Mesothelial cell of epicardium (in vitro differentiated cells): Measurements from ENCODE around the gene PAX8. TPM values are rescaled to one million over a fixed set of nuclear protein-coding genes. Genes with fewer than 3 reads are reported as not detected.

Experiments used
- DNase-seq, 2 experiments: peaks; one replicate each; pipeline ENCODE4 v3.0.0; 2021; ENCODE audit warnings: low spot score in 2 of 2; ENCODE audit not compliant: unreplicated experiment in 2 of 2
- H3K27ac Mint-ChIP-seq: 2 replicates; pipeline ENCODE4 v1.8.0; 2021; ENCODE audit warnings: mixed read lengths
- H3K27me3 Mint-ChIP-seq: 2 replicates; pipeline ENCODE4 v1.8.0; 2021; ENCODE audit warnings: low read depth, mixed read lengths
- H3K36me3 Mint-ChIP-seq: 2 replicates; pipeline ENCODE4 v1.8.0; 2021; ENCODE audit warnings: mixed read lengths
- H3K4me1 Mint-ChIP-seq: 2 replicates; pipeline ENCODE4 v1.8.0; 2021; ENCODE audit warnings: mixed read lengths
- H3K4me3 Mint-ChIP-seq: 2 replicates; pipeline ENCODE4 v1.8.0; 2021; ENCODE audit warnings: mild to moderate bottlenecking, moderate library complexity, mixed read lengths
- H3K9me3 Mint-ChIP-seq: 2 replicates; pipeline ENCODE4 v1.8.0; 2021; ENCODE audit warnings: mixed read lengths
- total RNA-seq: library from RNA; stranded (reverse); gene quantifications from 3 replicates; pipeline ENCODE4 v1.2.1, GENCODE V29; 2021
- TF ChIP-seq, protein P1 (sequence below): fragments of 200-600 bp; sonication (generic); IDR thresholded peaks from one replicate; pipeline ENCODE4 v1.5.0; 2021; ENCODE audit warnings: antibody characterized with exemption; ENCODE audit not compliant: unreplicated experiment

PAX8 gene
- total RNA-seq, 1 donor from 2014 or later = 0.13 TPM

DNA sequence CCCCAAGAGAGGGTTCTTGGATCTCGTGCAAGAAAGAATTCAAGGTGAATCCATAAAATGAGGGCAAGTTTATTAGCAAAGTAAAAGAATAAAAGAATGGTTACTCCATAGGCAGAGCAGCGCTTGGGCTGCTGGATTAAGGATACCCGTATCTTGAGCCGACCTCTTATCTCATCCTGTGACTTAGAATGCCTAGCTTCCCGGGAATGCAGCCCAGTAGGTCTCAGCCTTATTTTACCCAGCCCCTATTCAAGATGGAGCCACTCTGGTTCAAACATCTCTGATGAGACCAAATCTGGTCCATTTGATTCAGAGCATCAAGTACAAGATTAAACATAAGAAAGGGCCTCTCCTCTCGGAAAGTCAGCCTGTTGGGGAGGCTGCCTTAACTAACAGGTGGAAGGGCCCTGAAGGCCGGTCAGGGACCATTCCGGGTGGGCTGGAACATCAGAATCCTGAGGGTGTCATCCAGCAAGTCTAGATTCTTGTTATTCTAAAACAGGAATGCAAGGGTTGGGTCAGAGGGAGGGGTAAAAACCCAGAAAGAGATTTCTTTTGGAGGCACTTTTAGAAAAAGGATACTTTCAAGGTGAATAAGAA is 99.2 kb downstream of the PAX8 start:
- Mint-ChIP-seq H3K4me1 (peaks cover 10% of the 10 kb centered on the region), H3K9me3 (no peaks in the 10 kb centered on the region), H3K27ac (no peak overlapping the region), H3K27me3 (no peaks in the 10 kb centered on the region), H3K4me3 (no peak overlapping the region), H3K36me3 (no peaks in the 10 kb centered on the region)
- DNase-seq = no peak
- TF ChIP-seq, protein P1, sequence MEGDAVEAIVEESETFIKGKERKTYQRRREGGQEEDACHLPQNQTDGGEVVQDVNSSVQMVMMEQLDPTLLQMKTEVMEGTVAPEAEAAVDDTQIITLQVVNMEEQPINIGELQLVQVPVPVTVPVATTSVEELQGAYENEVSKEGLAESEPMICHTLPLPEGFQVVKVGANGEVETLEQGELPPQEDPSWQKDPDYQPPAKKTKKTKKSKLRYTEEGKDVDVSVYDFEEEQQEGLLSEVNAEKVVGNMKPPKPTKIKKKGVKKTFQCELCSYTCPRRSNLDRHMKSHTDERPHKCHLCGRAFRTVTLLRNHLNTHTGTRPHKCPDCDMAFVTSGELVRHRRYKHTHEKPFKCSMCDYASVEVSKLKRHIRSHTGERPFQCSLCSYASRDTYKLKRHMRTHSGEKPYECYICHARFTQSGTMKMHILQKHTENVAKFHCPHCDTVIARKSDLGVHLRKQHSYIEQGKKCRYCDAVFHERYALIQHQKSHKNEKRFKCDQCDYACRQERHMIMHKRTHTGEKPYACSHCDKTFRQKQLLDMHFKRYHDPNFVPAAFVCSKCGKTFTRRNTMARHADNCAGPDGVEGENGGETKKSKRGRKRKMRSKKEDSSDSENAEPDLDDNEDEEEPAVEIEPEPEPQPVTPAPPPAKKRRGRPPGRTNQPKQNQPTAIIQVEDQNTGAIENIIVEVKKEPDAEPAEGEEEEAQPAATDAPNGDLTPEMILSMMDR = no peak

DNA sequence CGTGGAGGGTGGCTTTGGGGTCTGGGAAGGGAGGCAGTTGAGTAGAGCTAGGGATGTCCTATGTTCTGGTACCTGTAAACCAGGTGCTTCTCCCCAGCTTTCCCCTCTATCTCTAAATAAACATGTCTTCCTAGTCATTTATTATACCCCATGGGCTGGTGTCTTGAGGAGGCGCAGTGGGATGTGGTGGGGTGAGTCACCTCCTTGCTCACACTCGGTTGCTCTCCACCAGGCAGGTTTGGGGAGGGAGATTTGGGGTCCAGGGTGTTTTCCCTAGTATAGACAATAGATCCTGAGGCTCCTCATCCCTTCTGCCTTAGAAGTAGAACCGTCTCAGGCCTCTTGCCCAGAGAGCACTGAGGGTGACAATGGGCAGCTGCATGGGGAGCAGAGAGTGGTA is 99.8 kb downstream of the PAX8 start:
- Mint-ChIP-seq H3K27ac (no peak overlapping the region), H3K4me3 (no peak overlapping the region), H3K36me3 (no peaks in the 10 kb centered on the region), H3K27me3 (no peaks in the 10 kb centered on the region), H3K4me1 (peaks cover 10% of the 10 kb centered on the region), H3K9me3 (no peaks in the 10 kb centered on the region)
- TF ChIP-seq, protein P1 = no peak
- no peak for DNase-seq

DNA sequence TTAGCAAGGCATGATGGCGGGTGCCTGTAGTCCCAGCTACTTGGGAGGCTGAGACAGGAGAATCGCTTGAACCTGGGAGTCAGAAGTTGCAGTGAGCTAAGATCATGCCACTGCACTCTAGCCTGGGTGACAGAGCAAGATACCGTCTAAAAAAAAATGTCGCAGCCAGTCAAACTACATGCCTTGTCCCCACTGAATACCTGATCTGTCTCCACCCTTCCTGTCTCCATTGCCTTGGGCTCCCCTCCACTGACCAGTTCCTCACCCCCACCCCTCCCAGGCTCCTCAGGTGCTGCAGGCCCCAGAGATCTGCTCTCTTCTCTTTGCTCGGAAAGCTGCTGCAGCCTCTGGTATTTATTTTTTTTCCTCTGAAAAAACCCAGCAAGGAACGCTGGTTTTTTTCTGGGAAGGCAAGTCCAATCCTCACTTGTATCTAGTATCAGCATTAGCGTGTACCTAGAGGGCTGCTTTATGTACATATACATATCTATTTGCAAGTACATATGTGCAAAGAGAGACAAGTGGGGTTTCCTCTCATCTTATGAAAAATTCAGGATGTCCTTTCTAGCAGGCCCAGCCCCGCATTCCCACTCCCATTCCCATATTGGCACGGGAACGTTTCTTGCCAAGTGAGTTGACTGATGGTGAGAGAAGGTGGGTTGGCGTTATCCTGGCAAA is 100.5 kb downstream of the PAX8 start:
- DNase-seq = no peak
- TF ChIP-seq, protein P1 = no peak

DNA sequence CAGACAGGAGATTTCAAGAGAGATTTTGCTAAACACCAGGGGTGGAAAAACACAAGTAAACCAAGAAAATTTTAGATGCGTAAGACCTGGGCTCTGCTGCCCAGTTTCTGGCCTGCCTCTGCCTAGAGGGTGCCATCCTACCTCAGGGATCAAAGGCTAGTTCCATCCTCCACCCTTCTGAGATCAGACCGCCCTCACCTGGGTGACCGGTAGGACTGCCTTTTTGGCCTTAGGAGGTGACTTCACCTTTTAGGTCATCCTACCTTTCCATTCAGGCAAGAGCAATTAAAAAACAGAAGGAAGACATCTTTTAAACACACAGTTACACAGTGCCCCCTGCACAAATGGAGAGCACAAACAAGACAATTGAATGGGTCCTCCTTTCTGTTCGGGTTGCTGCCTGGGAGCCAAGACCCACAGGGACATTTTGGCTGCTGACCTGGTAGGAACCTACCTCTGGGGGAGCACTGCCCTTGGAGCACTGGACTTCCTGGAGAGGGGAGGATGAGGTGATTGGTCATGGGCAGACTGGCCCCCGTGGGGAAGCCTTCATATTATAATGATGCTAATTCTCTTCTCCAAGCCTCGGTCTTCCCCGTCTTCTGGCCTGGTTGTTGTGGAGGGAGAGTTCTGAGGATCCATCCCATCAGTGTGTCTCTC is 101.9 kb downstream of the PAX8 start:
- H3K36me3 Mint-ChIP-seq = no peaks in the 10 kb centered on the region
- peaks cover 10% of the 10 kb centered on the region for H3K4me1 Mint-ChIP-seq
- no peak overlapping the region for H3K4me3 Mint-ChIP-seq
- H3K27ac Mint-ChIP-seq = no peak overlapping the region
- no peaks in the 10 kb centered on the region for H3K9me3 Mint-ChIP-seq
- DNase-seq = no peak
- H3K27me3 Mint-ChIP-seq = no peaks in the 10 kb centered on the region
- TF ChIP-seq, protein P1 = no peak

More for the DNA sequence above, 100.5 kb downstream of the PAX8 start:
- Mint-ChIP-seq H3K4me1 (peaks cover 10% of the 10 kb centered on the region), H3K4me3 (no peak overlapping the region), H3K36me3 (no peaks in the 10 kb centered on the region), H3K9me3 (no peaks in the 10 kb centered on the region), H3K27me3 (no peaks in the 10 kb centered on the region), H3K27ac (no peak overlapping the region)

DNA sequence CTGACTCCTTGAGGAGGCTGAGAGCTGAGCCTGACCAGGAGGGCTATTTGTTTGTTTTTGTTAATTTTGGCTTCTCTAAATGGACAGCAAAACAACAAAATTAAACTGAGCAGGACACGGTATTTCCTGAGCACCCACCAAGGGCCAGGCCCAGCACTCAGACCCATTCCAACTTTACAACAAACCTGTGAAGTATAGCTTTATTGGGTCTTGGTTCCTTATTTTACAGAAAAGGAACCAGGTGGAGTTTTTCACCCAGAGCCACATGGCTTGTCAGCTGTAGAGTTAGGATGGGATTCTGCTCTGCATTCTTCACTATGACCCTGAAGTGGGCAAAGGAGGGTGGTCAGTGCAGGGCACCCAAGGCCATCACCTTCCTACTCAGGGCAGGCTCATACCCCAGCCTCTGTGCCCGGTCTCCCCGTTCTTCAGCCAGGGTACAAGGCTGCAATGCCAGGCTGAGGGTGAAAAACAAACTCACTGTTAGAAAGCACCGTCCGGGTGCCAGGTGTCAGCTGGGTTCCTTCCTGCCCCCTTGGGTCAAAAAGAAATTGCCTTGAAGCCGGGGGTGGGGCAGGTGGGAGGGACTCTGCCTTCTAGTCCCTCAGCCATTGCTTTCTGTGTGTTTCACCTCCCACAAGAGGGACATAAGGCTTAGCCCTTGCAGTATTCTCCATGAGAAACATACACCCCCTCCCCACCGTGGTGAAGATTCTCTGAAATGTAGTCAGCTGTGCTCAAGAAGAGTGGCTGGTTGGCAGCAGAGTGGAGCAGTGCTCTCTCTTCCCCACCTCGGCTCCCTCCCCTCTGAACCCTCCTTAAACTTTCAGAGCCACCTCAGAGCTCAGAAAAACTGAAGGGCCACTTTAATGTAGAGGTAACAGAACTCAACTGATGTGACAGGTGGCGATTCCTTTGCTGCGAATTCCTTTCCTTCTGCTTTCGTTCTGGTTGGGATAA is 102.7 kb downstream of the PAX8 start:
- H3K36me3 Mint-ChIP-seq = no peaks in the 10 kb centered on the region

More for the DNA sequence above, 102.7 kb downstream of the PAX8 start:
- peaks cover 10% of the 10 kb centered on the region for H3K4me1 Mint-ChIP-seq
- peaks cover 3% of the 10 kb centered on the region for H3K9me3 Mint-ChIP-seq
- no peak overlapping the region for H3K27ac Mint-ChIP-seq
- TF ChIP-seq, protein P1 = no peak
- no peaks in the 10 kb centered on the region for H3K27me3 Mint-ChIP-seq
- H3K4me3 Mint-ChIP-seq = no peak overlapping the region
- DNase-seq = no peak
